A549 (cell line): Measurements from ENCODE around the gene CD81. TPM values are rescaled to one million over a fixed set of nuclear protein-coding genes. Genes with fewer than 3 reads are reported as not detected.

Experiments
- ATAC-seq, 2 experiments: fragments of 200-7000 bp in 1 of 2; fragments of >200 bp in 1 of 2; cut with Nextera tagmentation in 1 of 2; cut with Tn5 transposase in 1 of 2; 3 replicates each; pipeline versions ENCODE4 v1.8.0 to v1.9.1; 2018 to 2020; ENCODE audit warnings: mild to moderate bottlenecking in 1 of 2, moderate library complexity in 1 of 2
- CTCF ChIA-PET: fragments of 300-600 bp; sonication (Branson Sonifier 250); formaldehyde crosslinking; extraction: SDS; loops from one replicate; lab custom pipeline; 2021; ENCODE audit warnings: antibody characterized with exemption, inconsistent platforms; lab: Yijun Ruan, JAX
- POLR2A ChIA-PET: fragments of 350-600 bp; formaldehyde crosslinking; extraction: SDS; loops from one replicate; lab custom pipeline; 2021; ENCODE audit warnings: antibody characterized with exemption, inconsistent platforms; lab: Yijun Ruan, JAX
- DNase-seq, 2 experiments: peaks; one replicate each; pipeline versions ENCODE4 v3.0.0 to v3.0.0-alpha.2; 2011 to 2016; ENCODE audit warnings: low read depth in 1 of 2, low spot score in 1 of 2
- FAIRE-seq: peaks from 2 replicates; lab custom pipeline; 2011; peaks lifted over from hg19 to GRCh38; lab: Jason Lieb, UNC
- H3K27ac ChIP-seq, 2 experiments: fragments of >200 bp; sonication (Bioruptor Twin); formaldehyde crosslinking; 3 replicates each; pipeline ENCODE4 v1.5.1; 2016 to 2017
- H3K4me1 ChIP-seq: fragments of >200 bp; sonication (Bioruptor Twin); formaldehyde crosslinking; 3 replicates; pipeline ENCODE4 v1.6.1; 2016
- H3K4me2 ChIP-seq: fragments of >200 bp; sonication (Bioruptor Twin); formaldehyde crosslinking; 3 replicates; pipeline ENCODE4 v1.6.1; 2016
- H3K4me3 ChIP-seq: fragments of >200 bp; sonication (Bioruptor Twin); formaldehyde crosslinking; 3 replicates; pipeline ENCODE4 v1.5.1; 2016
- H3K9me3 ChIP-seq: fragments of >200 bp; sonication (Bioruptor Twin); formaldehyde crosslinking; 3 replicates; pipeline ENCODE4 v1.6.1; 2016
- ATOH8 ChIP-seq: fragments of 250-450 bp; sonication (Bioruptor Pico); IDR thresholded peaks from 2 replicates; pipeline ENCODE4 v1.5.0; 2020; ENCODE audit warnings: low read depth, mild to moderate bottlenecking, moderate library complexity
- BCL3 ChIP-seq: fragments of >200 bp; sonication (Bioruptor Twin); formaldehyde crosslinking; IDR thresholded peaks from 3 replicates; pipeline ENCODE4 v1.6.1; 2016
- CEBPB ChIP-seq, 2 experiments: fragments of >200 bp in 1 of 2; sonication (Bioruptor Twin) in 1 of 2; formaldehyde crosslinking in 1 of 2; IDR thresholded peaks; 2 replicates each; pipeline ENCODE4 v1.6.1; 2012 to 2016
- CHD2 ChIP-seq: fragments of 150-350 bp; IDR thresholded peaks from 2 replicates; pipeline ENCODE4 v1.6.1; 2014; ENCODE audit warnings: low read length; ENCODE audit not compliant: partially characterized antibody
- CHD4 ChIP-seq: fragments of 200-600 bp; sonication (generic); IDR thresholded peaks from 2 replicates; pipeline ENCODE4 v1.6.1; 2016; ENCODE audit warnings: antibody characterized with exemption, mild to moderate bottlenecking, borderline replicate concordance
- CTCF ChIP-seq: fragments of >200 bp; sonication (Bioruptor Twin); formaldehyde crosslinking; IDR thresholded peaks from 3 replicates; pipeline ENCODE4 v1.5.1; 2016
- EHF ChIP-seq: fragments of 250-450 bp; sonication (Bioruptor Pico); IDR thresholded peaks from 2 replicates; pipeline ENCODE4 v1.5.0; 2020; ENCODE audit warnings: mild to moderate bottlenecking
- ESRRA ChIP-seq: fragments of 150-350 bp; IDR thresholded peaks from 2 replicates; pipeline ENCODE4 v1.6.1; 2014; ENCODE audit warnings: mild to moderate bottlenecking, low read length, borderline replicate concordance
- FOSB ChIP-seq: fragments of 250-450 bp; sonication (Bioruptor Pico); IDR thresholded peaks from 2 replicates; pipeline ENCODE4 v1.5.0; 2020; ENCODE audit warnings: mild to moderate bottlenecking, moderate library complexity
- FOSL2 ChIP-seq, 2 experiments: fragments of 450-650 bp in 1 of 2; fragments of >200 bp in 1 of 2; sonication (Bioruptor Twin) in 1 of 2; formaldehyde crosslinking; IDR thresholded peaks; 2 replicates each; pipeline versions ENCODE4 v1.5.0 to v1.6.1; 2016 to 2020; ENCODE audit warnings: mild to moderate bottlenecking in 1 of 2, moderate library complexity in 1 of 2
- FOXS1 ChIP-seq: fragments of 250-450 bp; sonication (Bioruptor Pico); IDR thresholded peaks from 2 replicates; pipeline ENCODE4 v1.5.0; 2020; ENCODE audit warnings: mild to moderate bottlenecking, moderate library complexity
- KDM1A ChIP-seq: fragments of 200-600 bp; sonication (generic); IDR thresholded peaks from 2 replicates; pipeline ENCODE4 v1.6.1; 2016; ENCODE audit warnings: low read depth, mild to moderate bottlenecking
- MAFK ChIP-seq: fragments of 450-650 bp; IDR thresholded peaks from 2 replicates; pipeline ENCODE4 v1.6.1; 2014; ENCODE audit not compliant: partially characterized antibody
- MAZ ChIP-seq: fragments of 150-350 bp; IDR thresholded peaks from 2 replicates; pipeline ENCODE4 v1.6.1; 2014; ENCODE audit warnings: antibody characterized with exemption, low read depth, low read length, borderline replicate concordance
- NFE2L2 ChIP-seq: fragments of 150-350 bp; conservative IDR thresholded peaks from 2 replicates; pipeline ENCODE4 v1.6.1; 2014; ENCODE audit warnings: low read length
- PHF8 ChIP-seq: fragments of 200-600 bp; sonication (generic); IDR thresholded peaks from 2 replicates; pipeline ENCODE4 v1.6.1; 2016; ENCODE audit warnings: low read depth, mild to moderate bottlenecking, antibody characterized with exemption, moderate library complexity, borderline replicate concordance
- RARB ChIP-seq: fragments of 250-450 bp; sonication (Bioruptor Pico); IDR thresholded peaks from 2 replicates; pipeline ENCODE4 v1.8.0; 2021; ENCODE audit warnings: mild to moderate bottlenecking, moderate library complexity
- REST ChIP-seq: fragments of 200-600 bp; sonication (generic); IDR thresholded peaks from 2 replicates; pipeline ENCODE4 v1.6.1; 2016; ENCODE audit warnings: antibody characterized with exemption, mild to moderate bottlenecking, moderate library complexity
- SMC3 ChIP-seq: fragments of >200 bp; sonication (Bioruptor Twin); formaldehyde crosslinking; IDR thresholded peaks from 3 replicates; pipeline ENCODE4 v1.6.1; 2018; ENCODE audit warnings: inconsistent platforms
- SREBF2 ChIP-seq: fragments of 450-650 bp; IDR thresholded peaks from 2 replicates; pipeline ENCODE4 v1.6.1; 2014; ENCODE audit warnings: mild to moderate bottlenecking, moderate library complexity
- ZFP36 ChIP-seq: fragments of 450-650 bp; IDR thresholded peaks from 2 replicates; pipeline ENCODE4 v1.6.1; 2014; ENCODE audit warnings: borderline replicate concordance; ENCODE audit not compliant: partially characterized antibody
- WGBS: methylation state at CpG from one replicate; pipeline ENCODE4 v1.1.6; 2017; ENCODE audit errors: missing lambda C conversion rate; 5-methylcytosine and 5-hydroxymethylcytosine counted together
- polyA plus RNA-seq, 4 experiments: library from polyadenylated mRNA; depleted of rRNA in 3 of 4; stranded (reverse); fragments of >200 nt; fragmentation: RNase III in 1 of 4; extraction: RNeasy Plus Mini Kit Qiagen cat#74134 plus additional on column Dnase treatment in 1 of 4; gene quantifications; 2 replicates in 3 of 4; 3 replicates in 1 of 4; pipeline ENCODE4 v1.2.3, GENCODE V29; 2011 to 2017
- TF ChIP-seq, protein P1 (sequence below): fragments of 150-350 bp; IDR thresholded peaks from 2 replicates; pipeline ENCODE4 v1.6.1; 2014; ENCODE audit warnings: low read depth, mild to moderate bottlenecking, low read length
- TF ChIP-seq, protein P2 (sequence below): IDR thresholded peaks from 2 replicates; pipeline ENCODE4 v1.6.1; 2012
- TF ChIP-seq, protein P3 (sequence below): fragments of >200 bp; sonication (Bioruptor Twin); formaldehyde crosslinking; IDR thresholded peaks from 2 replicates; pipeline ENCODE4 v1.6.1; 2016

CD81 gene
- polyA plus RNA-seq, 2 of the 4 experiments (the other 2 are of a cell fraction) = 125 to 247 TPM

DNA sequence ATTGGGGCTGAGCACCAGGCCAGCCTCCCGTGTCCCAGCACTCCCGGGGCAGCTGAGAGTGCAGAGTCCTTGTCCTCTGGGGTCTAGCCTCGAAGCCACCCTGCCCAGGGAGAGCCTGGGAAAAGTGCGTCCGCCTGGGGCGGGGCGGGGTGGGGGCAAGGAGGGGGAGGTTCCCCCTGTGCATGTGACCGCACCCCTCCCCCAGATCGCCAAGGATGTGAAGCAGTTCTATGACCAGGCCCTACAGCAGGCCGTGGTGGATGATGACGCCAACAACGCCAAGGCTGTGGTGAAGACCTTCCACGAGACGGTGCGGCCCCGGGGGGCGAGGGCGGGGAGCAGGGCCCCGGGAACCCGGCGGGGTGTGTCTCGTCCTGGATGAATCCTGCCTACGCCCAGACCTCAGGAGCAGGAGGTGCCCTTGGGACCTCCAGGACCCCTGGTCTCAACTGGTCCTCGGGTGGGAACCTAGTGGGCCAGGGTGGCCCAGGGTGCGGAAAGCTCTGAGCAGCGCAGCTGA lies 18.2 kb downstream of the CD81 start:
- ATAC-seq = no peak
- Histone ChIP-seq H3K9me3 (no peaks in the 10 kb centered on the region), H3K4me2 (no peak overlapping the region), H3K27ac (no peak overlapping the region), H3K4me3 (no peak overlapping the region), H3K4me1 (peaks cover 18% of the 10 kb centered on the region)
- ChIA-PET CTCF (interaction anchor here (1.5 kb wide), 1 partner anchor 90 kb away, joined by 5 read pairs; no protein-coding TSS in a partner anchor), POLR2A (no interaction called here)
- 94% methylated on average over 26 of the region's 26 CpGs for WGBS
- no peak for FAIRE-seq
- TF ChIP-seq, protein P1, sequence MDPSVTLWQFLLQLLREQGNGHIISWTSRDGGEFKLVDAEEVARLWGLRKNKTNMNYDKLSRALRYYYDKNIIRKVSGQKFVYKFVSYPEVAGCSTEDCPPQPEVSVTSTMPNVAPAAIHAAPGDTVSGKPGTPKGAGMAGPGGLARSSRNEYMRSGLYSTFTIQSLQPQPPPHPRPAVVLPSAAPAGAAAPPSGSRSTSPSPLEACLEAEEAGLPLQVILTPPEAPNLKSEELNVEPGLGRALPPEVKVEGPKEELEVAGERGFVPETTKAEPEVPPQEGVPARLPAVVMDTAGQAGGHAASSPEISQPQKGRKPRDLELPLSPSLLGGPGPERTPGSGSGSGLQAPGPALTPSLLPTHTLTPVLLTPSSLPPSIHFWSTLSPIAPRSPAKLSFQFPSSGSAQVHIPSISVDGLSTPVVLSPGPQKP = no peak
- TF ChIP-seq CTCF (no peak), BCL3 (no peak), REST (no peak), ATOH8 (no peak), KDM1A (no peak), MAFK (no peak), FOSB (CRISPR knock-in tag) (no peak), RARB (CRISPR knock-in tag) (no peak), NFE2L2 (no peak), FOSL2 (IDR thresholded peaks at IDR 0.05) (no peak), FOSL2 (CRISPR knock-in tag; IDR thresholded peaks at IDR 0.05) (no peak), EHF (CRISPR knock-in tag) (no peak)
- TF ChIP-seq, protein P2, sequence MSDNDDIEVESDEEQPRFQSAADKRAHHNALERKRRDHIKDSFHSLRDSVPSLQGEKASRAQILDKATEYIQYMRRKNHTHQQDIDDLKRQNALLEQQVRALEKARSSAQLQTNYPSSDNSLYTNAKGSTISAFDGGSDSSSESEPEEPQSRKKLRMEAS = no peak
- TF ChIP-seq, protein P3, sequence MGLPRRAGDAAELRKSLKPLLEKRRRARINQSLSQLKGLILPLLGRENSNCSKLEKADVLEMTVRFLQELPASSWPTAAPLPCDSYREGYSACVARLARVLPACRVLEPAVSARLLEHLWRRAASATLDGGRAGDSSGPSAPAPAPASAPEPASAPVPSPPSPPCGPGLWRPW = no peak
- no peak for DNase-seq

GRCh38 chr11:2395856-2396255 lies 18.7 kb downstream of the CD81 start:
- ATAC-seq = no peak
- CTCF ChIA-PET = interaction anchor here (1.5 kb wide), 2 partner anchors 91 to 136 kb away, joined by 4 to 5 read pairs; no protein-coding TSS in a partner anchor

More at GRCh38 chr11:2395856-2396255, 18.7 kb downstream of the CD81 start:
- H3K9me3 ChIP-seq = no peaks in the 10 kb centered on the region
- POLR2A ChIA-PET = interaction anchor here (1.2 kb wide), 1 partner anchor 19 kb away, joined by 3 read pairs; no protein-coding TSS in a partner anchor
- no CpG with 5 or more reads among the region's 17 CpGs for WGBS
- H3K4me2 ChIP-seq = no peak overlapping the region
- no peak overlapping the region for H3K27ac ChIP-seq
- no peak overlapping the region for H3K4me3 ChIP-seq
- DNase-seq = no peak
- TF ChIP-seq CHD2 (no peak), EHF (CRISPR knock-in tag) (no peak), RARB (CRISPR knock-in tag) (no peak), MAZ (no peak), FOSB (CRISPR knock-in tag) (no peak), SREBF2 (no peak), SMC3 (no peak), FOXS1 (CRISPR knock-in tag) (no peak), CHD4 (no peak), ESRRA (no peak), ZFP36 (no peak), CEBPB (IDR thresholded peaks at IDR 0.05) (no peak), PHF8 (no peak)
- TF ChIP-seq, protein P3 = no peak
- TF ChIP-seq, all 56 proteins: peak for 0
- H3K4me1 ChIP-seq = peaks cover 12% of the 10 kb centered on the region
- FAIRE-seq = no peak
